HCT116 (cell line): Measurements from ENCODE around the gene PMEPA1.

Experiments used
- CTCF ChIP-seq, 3 experiments: fragments of 200-600 bp in 1 of 3; sonication (generic) in 1 of 3; IDR thresholded peaks in 2 of 3; conservative IDR thresholded peaks in 1 of 3; 2 replicates each; pipeline ENCODE4 v1.5.1; 2012 to 2017; ENCODE audit warnings: low read depth in 2 of 3, low read length in 2 of 3, antibody characterized with exemption in 1 of 3, borderline replicate concordance in 1 of 3, control low read depth in 1 of 3, mild to moderate bottlenecking in 1 of 3, mixed read lengths in 1 of 3, mixed run types in 1 of 3, moderate library complexity in 1 of 3; ENCODE audit not compliant: insufficient read depth in 1 of 3
- ELF1 ChIP-seq: IDR thresholded peaks from 2 replicates; pipeline ENCODE4 v1.6.1; 2012; ENCODE audit warnings: low read depth, borderline replicate concordance
- EZH2 ChIP-seq: fragments of 200-600 bp; sonication (generic); IDR thresholded peaks from 2 replicates; pipeline ENCODE4 v1.6.1; 2017; ENCODE audit warnings: antibody characterized with exemption, mixed run types
- EZH2phosphoT487 ChIP-seq: fragments of 200-600 bp; IDR thresholded peaks from 2 replicates; pipeline ENCODE4 v1.6.1; 2018; ENCODE audit warnings: antibody characterized with exemption, borderline replicate concordance
- JUND ChIP-seq: IDR thresholded peaks from 2 replicates; pipeline ENCODE4 v1.6.1; 2012
- MAX ChIP-seq: IDR thresholded peaks from 2 replicates; pipeline ENCODE4 v1.6.1; 2012
- POLR2A ChIP-seq: IDR thresholded peaks from 2 replicates; pipeline ENCODE4 v1.7.0; 2011; ENCODE audit warnings: borderline replicate concordance; ENCODE audit not compliant: insufficient read depth, insufficient read length; ENCODE audit errors: extremely low read depth
- POLR2AphosphoS5 ChIP-seq: IDR thresholded peaks from 2 replicates; pipeline ENCODE4 v1.6.1; 2011; ENCODE audit warnings: mild to moderate bottlenecking, low read depth, low read length, moderate library complexity
- REST ChIP-seq: IDR thresholded peaks from 2 replicates; pipeline ENCODE4 v1.6.1; 2012; ENCODE audit warnings: low read depth
- SP1 ChIP-seq: IDR thresholded peaks from 2 replicates; pipeline ENCODE4 v1.6.1; 2012; ENCODE audit warnings: low read depth
- YY1 ChIP-seq: IDR thresholded peaks from 2 replicates; pipeline ENCODE4 v1.6.1; 2011; ENCODE audit warnings: low read length, low read depth, moderate library complexity, mild to moderate bottlenecking; ENCODE audit not compliant: insufficient replicate concordance; ENCODE audit errors: extremely low read depth
- ZFX ChIP-seq: fragments of 450-650 bp; IDR thresholded peaks from 2 replicates; pipeline ENCODE4 v1.6.1; 2017

GRCh38 chr20:57677584-57677982 lies 32.2 kb downstream of the PMEPA1 start:
- TF ChIP-seq POLR2A (no peak), EZH2phosphoT487 (no peak), CTCF (IDR thresholded peaks at IDR 0.05 in 2 of 3, conservative IDR thresholded peaks at IDR 0.05 in 1 of 3; ENCODE audit: borderline replicate concordance in 1 of 3, insufficient read depth in 1 of 3, low read depth in 2 of 3, low read length in 2 of 3) (no peak), EZH2 (no peak), SP1 (no peak), ELF1 (no peak), JUND (no peak), MAX (no peak), POLR2AphosphoS5 (no peak), REST (no peak), YY1 (no peak), ZFX (no peak)
